Cardiac muscle cell (in vitro differentiated cells and primary cell): Measurements from ENCODE around the gene ACTN3. TPM values are rescaled to one million over a fixed set of nuclear protein-coding genes. Genes with fewer than 3 reads are reported as not detected.
A peak's percentile ranks its signal among the peaks of the same experiment; 100 is the strongest.

Experiments used
- DNase-seq, 2 donors: peaks; one replicate each; pipeline versions ENCODE4 v3.0.0 to v3.0.0-alpha.2; 2010 to 2017; ENCODE audit warnings: low read depth in 1 of 2, low spot score in 1 of 2
- H3K27ac ChIP-seq: fragments of 200-600 bp; sonication (generic); 2 replicates; pipeline ENCODE4 v1.5.1; 2016
- H3K27me3 ChIP-seq: fragments of 200-600 bp; sonication (generic); 2 replicates; pipeline ENCODE4 v1.6.0; 2016; ENCODE audit warnings: control low read depth
- H3K36me3 ChIP-seq: fragments of 200-600 bp; sonication (generic); 2 replicates; pipeline ENCODE4 v1.5.1; 2016; ENCODE audit warnings: control low read depth
- H3K4me1 ChIP-seq: fragments of 200-600 bp; sonication (generic); 2 replicates; pipeline ENCODE4 v1.8.1; 2017; ENCODE audit warnings: low read depth, mild to moderate bottlenecking, mixed run types
- H3K4me3 ChIP-seq: fragments of 200-600 bp; sonication (generic); 2 replicates; pipeline ENCODE4 v1.5.1; 2016; ENCODE audit warnings: mild to moderate bottlenecking
- H3K9me3 ChIP-seq: fragments of 200-600 bp; sonication (generic); 2 replicates; pipeline ENCODE4 v1.5.1; 2017; ENCODE audit warnings: low read depth, mild to moderate bottlenecking, control low read depth
- CTCF ChIP-seq: IDR thresholded peaks from 2 replicates; pipeline ENCODE4 v1.5.1; 2012; ENCODE audit warnings: low read depth, mild to moderate bottlenecking, low read length
- polyA plus RNA-seq: library from polyadenylated mRNA; unstranded; fragments of >200 nt; fragmentation: Nextera tagmentation; extraction: Ambion mirVana; gene quantifications from 2 replicates; pipeline ENCODE4 v1.2.1, GENCODE V29; 2016
- total RNA-seq: library from RNA; depleted of rRNA; stranded (reverse); fragments of >200 nt; gene quantifications from 2 replicates; pipeline ENCODE4 v1.2.3, GENCODE V29; 2016

Gene ACTN3
- total and polyA plus RNA-seq, 2 experiments from 2014 or later = 111 to 189 TPM

GRCh38 chr11:66545701-66546367, 869 bp upstream of the ACTN3 start, which contains the start of gene ZDHHC24:
Gene ZDHHC24 (minus strand): TSS chr11:66546048. CDS start chr11:66546003, 45 bp downstream.
- H3K4me3 ChIP-seq = peak within 1 kb of the TSS; percentile 71
- peak within 1 kb of the TSS; percentile 78 for H3K27ac ChIP-seq
- no peaks in the 10 kb centered on the region for H3K9me3 ChIP-seq
- no peak for TF ChIP-seq CTCF
- DNase-seq = peak; percentile 99
- no peaks in the 10 kb centered on the region for H3K27me3 ChIP-seq
- H3K4me1 ChIP-seq = peaks cover 4% of the 10 kb centered on the region
- H3K36me3 ChIP-seq = no peaks in the 10 kb centered on the region

GRCh38 chr11:66546966-66547661, 411 bp downstream of the ACTN3 start:
- Histone ChIP-seq H3K9me3 (no peaks in the 10 kb centered on the region), H3K36me3 (no peaks in the 10 kb centered on the region), H3K4me3 (peak overlapping the region; percentile 71), H3K27me3 (no peaks in the 10 kb centered on the region), H3K4me1 (peaks cover 4% of the 10 kb centered on the region), H3K27ac (peak overlapping the region; percentile 78)
- no peak for DNase-seq
- TF ChIP-seq CTCF = no peak

GRCh38 chr11:66547662-66548009, 933 bp downstream of the ACTN3 start:
- H3K4me3 ChIP-seq = peak overlapping the region; percentile 71
- H3K4me1 ChIP-seq = peaks cover 4% of the 10 kb centered on the region

GRCh38 chr11:66548041-66548440, 1.3 kb downstream of the ACTN3 start:
- H3K9me3 ChIP-seq = no peaks in the 10 kb centered on the region
- peaks cover 4% of the 10 kb centered on the region for H3K4me1 ChIP-seq
- peak overlapping the region; percentile 71 for H3K4me3 ChIP-seq
- no peak for TF ChIP-seq CTCF
- H3K36me3 ChIP-seq = no peaks in the 10 kb centered on the region
- H3K27me3 ChIP-seq = no peaks in the 10 kb centered on the region
- DNase-seq = no peak
- peak overlapping the region; percentile 78 for H3K27ac ChIP-seq

More at GRCh38 chr11:66547662-66548009, 933 bp downstream of the ACTN3 start:
- H3K27me3 ChIP-seq = no peaks in the 10 kb centered on the region
- no peaks in the 10 kb centered on the region for H3K9me3 ChIP-seq
- no peaks in the 10 kb centered on the region for H3K36me3 ChIP-seq
- TF ChIP-seq CTCF = no peak
- H3K27ac ChIP-seq = peak overlapping the region; percentile 78
- peak in 1 of 2 donors; percentile 80 for DNase-seq

- DNase-seq = no peak
Measured at GRCh38 chr11:66548774-66549630, 2.3 kb downstream of the ACTN3 start.

More at GRCh38 chr11:66548774-66549630, 2.3 kb downstream of the ACTN3 start:
- Histone ChIP-seq H3K27me3 (no peaks in the 10 kb centered on the region), H3K9me3 (no peaks in the 10 kb centered on the region), H3K4me3 (no peak overlapping the region), H3K36me3 (no peaks in the 10 kb centered on the region), H3K27ac (peak overlapping the region; percentile 72), H3K4me1 (peaks cover 4% of the 10 kb centered on the region)
- no peak for TF ChIP-seq CTCF
